NCI-H1105 treated with DMSO at 0.1 percent for 48 hours (cell line): ENCODE measurements around the gene KLRC2.
"Not testable (repeated sequence)": the region's sequence is repeated elsewhere in the genome, so short reads cannot be mapped to it uniquely, and the experiment has no call there.

Experiments used
- DNase-seq: peaks from one replicate; lab custom pipeline; 2025; lab: John Stamatoyannopoulos, UW

Gene KLRC2

DNA sequence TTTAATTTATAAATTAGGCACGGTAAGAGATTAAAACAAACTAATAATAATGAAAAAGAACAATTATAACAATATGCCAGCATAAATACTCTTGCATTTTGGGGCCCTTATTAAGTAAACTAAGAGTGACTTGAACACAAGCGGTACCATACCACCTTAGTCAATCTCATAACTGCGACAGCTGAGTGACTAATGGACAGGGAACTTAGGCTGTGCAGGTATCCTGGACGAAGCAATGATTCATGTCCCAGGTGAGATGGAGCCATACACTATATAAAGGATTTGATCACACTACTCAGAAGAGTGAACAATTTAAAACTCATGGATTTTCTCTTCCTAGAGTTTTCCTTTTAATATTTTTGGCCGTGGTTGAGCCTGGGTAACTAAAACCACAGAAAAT lies 30.5 kb downstream of the KLRC2 start:
- no peak for DNase-seq

DNA sequence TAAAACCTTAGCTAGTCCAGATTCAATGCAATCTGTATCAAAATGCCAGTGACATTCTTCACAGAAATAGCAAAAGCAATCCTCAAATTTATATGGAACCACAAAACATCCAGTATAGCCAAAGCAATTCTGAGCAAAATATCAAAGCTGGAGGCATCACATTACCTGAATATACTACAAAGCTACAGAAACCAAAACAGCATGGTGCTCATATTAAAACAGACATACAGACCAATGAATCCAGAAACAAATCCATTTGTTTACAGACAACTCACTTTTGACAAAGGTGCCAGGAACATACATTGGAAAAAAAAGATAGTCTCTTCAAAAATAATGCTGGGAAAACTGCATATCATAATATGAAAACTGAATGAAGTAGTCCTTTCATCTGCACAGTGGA lies 31.0 kb downstream of the KLRC2 start:
- DNase-seq: no peak

DNA sequence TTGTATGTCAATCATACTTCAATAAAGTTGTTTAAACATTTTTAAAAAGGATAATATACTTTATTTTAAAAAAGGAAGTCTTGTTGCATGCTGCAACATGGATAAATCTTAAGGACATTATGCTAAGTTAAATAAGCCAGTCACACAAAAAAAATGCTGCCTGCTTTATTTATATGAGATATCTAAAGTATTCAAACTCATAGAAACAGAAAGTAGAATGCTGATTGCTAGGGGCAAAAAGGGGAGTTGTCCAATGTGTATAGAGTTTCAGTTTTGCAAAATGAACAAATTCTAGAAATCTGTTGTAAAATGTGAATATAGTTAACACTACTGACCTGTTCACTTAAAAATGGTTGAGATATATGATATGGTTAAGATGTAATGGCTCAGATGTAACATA lies 35.0 kb downstream of the KLRC2 start:
- no peak for DNase-seq

DNA sequence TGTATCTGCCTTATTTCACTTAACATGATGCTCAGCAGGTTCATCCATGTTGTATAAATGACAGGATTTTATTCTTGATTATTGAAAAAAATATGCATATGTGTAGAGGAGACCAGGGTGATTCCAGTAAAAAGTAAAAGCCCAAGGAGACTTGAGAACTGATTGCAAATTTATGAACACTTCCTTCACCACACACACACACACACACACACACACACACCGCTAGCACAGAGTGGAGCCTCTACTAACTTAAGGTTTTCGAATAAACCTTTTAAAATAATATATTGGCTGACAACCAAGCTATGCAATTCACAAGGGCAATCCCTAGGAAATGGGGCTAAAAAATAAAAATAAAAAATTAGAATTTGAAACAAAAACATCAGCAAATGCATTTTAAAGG lies 37.6 kb downstream of the KLRC2 start:
- no peak for DNase-seq

DNA sequence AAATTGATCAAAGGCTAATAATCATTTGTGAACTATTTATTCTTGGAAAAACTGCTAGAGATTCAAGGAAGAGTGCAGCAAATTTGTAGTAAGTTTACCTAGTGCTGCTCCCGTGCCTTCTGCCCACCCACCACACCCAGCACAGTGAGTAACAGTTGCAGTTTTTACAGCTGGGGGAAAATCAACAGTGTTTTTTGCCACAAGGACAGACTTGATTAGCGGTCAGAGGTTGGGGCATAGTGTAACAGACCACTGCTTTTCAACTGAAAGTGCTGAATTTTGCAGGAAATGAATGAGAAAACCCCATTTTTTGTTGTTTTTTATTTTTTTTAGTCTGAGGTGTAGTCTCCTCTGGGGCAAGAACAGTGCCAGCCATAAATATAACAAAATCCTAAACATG lies 38.5 kb downstream of the KLRC2 start:
- no peak for DNase-seq

DNA sequence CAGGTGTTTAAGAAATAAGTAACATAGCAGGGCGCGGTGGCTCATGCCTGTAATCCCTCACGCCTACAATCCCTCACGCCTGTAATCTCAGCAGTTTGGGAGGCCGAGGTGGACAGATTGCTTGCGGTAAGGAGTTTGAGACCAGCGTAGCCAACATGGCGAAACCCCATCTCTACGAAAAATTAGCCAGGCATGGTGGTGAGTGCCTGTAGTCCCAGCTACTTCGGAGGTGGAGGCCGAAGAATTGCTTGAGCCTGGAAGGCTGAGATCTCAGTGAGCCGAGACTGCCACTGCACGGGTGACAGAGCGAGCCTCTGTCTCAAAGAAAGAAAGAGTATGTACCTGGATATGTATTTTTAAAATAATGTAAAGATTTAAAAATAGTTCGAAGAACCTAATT lies 39.6 kb downstream of the KLRC2 start:
- not testable (repeated sequence) for DNase-seq

DNA sequence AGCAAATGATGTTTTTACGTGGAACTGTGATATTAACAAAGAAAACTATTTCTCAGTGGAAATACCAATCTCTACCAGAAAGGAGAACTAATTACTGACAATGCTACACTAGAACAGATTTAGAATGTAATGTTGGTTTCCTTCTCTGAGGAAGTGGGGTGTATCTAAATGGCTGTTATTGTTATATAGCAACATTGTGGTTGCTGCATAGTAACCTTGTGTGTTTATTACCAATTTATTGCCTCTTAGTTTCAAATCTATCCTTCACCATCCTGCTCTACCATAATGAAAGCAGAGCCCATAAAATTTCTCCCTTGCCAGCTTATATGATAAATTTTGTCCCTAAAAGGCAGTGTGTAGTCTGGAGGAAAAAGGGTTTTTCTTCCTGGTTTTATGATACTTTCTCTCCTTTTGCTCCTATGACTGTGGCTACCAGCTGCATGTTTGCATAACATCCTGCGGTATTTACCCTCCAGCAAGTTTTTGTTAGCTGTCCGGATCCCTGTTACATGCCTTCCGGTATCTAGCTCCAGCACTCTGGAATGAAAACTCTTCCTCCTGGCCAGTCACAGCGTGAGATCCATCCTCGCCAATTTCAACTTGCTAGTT lies 40.3 kb downstream of the KLRC2 start:
- no peak for DNase-seq

DNA sequence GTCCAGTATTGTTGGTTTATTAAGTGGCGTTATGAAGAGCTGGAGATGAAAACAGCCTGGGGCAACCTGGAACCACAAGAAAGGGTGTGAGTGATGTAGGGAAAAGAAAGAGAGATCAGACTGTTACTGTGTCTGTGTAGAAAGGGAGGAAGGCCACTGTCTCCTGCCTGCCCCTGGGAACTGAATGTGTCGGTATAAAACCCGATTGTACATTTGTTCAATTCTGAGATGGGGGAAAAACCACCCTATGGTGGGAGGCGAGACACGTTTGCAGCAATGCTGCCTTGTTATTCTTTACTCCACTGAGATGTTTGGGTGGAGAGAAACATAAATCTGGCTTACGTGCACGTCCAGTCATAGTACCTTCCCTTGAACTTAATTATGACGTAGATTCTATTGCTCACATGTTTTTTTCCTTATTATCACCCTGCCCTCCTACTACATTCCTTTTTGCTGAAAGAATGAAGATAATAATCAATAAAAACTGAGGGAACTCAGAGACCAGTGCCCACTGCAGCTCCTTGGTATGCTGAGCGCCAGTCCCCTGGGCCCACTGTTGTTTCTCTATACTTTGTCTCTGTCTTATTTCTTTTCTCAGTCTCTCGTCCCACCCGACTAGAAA lies 41.2 kb downstream of the KLRC2 start:
- not testable (repeated sequence) for DNase-seq

DNA sequence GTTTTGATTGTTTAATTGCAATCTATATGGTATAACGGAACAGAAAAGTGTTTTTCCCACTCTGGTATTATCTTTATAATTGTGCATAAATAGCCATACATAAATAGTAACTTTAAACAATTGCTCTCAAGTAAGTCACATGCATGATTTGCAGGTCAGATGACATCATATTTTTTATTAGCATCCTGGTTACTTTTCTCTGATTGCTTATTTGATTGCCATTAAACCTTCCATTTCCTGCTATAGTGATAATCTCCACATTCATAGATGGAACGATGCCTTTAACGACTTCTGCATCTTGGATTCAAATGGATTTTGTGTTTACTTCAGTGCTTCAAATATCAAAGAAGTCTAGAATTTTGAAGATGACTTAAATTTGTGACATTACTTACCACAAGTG lies 42.5 kb downstream of the KLRC2 start:
- no peak for DNase-seq

DNA sequence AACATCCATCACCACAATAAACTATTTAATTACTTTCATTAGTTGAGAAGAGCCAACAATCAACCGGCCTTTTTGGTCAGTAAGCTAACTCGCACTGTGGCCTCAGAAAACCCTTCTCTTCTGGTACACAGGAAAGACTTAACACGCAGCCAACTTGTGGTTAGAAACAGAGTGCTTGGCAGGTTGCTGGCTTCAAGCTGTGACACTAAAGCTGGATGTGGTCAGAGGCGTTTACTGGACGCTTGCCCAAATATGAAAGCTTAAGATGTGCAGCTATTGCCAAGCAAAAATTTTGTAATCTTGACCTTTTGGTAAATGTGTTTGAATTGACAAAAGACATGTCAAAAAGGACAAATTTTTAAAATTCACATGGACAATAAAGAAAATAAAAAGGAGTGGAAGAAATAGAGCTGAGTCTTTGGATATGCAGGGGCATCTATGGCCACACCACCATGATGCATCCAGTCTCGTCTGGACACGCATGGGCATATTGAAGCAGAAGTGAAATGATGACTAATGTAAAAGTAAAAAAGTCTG lies 43.3 kb downstream of the KLRC2 start:
- DNase-seq: no peak

DNA sequence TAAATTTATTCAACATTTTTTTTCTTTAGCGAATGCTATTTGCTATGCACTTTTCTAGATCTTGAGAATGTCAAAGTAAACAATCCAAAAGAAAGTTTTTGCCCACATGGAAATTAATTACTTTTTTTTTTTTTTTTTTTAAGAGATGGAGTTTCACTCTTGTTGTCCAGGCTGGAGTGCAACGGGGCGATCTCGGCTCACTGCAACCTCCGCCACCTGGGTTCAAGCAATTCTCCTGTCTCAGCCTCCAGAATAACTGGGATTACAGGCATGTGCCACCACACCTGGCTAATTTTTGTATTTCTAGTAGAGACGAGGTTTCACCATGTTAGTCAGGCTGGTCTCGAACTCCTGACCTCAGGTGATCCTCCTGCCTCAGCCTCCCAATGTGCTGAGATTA lies 44.8 kb downstream of the KLRC2 start:
- not testable (repeated sequence) for DNase-seq

DNA sequence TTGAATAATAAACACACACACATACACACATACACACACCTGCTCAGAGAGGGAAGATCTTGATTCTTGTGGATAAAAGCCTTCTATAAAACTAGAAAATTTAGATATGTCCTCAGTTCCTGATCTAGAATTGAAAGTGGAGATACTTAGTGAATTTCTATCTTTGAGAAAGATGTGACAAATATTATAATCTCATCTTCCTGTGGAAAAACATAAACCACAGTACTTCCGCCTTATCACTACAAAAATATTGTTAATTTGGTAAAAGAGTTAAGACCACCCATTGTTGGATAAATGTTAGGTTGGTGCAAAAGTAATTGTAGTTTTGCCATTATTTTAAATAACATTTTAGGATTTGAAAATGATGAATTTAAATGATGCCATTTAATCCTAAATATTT lies 45.9 kb downstream of the KLRC2 start, which contains the start of gene KLRK1:
TSS of gene KLRK1 (minus strand) at position 138 of the 400 bp plus-strand sequence. CDS start 1,231 bp downstream, outside the sequence.
- DNase-seq: no peak

DNA sequence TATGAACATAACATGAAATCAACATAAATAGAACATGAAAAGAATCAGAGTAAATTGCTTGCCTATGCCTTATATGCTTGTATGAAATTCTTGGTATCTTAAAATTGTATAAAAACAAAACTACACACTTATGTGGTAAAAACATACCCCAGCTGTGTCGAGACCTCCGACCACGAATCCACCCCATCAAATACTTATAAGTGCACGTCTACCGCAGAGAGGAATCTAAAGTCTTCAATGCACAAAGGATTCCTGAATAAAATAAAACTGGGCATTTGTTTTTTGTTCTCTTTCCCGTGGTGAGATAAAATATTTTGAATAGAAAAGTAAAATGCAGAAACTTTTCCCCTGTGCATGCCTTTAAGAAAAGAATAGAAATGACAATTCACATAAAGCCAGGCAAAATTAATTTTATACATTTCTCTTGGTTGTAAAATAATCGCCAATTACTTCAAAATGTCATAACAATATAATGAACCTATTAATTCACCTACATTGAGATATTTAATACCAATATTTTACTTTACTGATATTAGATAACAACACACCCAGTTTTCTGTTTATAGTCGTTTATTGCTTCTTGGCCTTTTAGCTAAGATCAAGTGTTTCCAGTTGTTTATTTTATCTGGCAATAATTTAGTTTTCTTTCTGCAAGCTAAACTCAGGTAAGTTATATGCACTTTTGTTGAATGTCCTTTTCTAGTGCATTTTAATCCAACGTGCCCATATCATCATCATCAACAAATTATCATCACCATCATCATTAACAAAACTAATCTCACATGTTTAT lies 47.0 kb downstream of the KLRC2 start:
- DNase-seq: no peak

DNA sequence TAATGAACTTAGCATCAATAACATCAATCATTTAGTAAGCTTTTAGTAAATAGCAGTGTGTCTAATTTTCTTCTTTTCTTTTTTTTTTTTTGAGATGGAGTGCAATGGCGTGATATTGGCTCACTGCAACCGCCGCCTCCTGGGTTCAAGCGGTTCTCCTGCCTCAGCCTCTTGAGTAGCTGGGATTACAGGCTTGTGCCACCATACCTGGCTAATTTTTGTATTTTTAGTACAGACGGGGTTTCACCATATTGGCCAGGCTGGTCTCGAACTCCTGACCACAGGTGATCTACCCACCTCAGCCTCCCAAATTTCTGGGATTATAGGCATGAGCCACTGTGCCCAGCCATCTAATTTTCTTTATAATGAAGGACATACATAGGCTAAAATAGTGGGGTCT lies 48.3 kb downstream of the KLRC2 start:
- not testable (repeated sequence) for DNase-seq

DNA sequence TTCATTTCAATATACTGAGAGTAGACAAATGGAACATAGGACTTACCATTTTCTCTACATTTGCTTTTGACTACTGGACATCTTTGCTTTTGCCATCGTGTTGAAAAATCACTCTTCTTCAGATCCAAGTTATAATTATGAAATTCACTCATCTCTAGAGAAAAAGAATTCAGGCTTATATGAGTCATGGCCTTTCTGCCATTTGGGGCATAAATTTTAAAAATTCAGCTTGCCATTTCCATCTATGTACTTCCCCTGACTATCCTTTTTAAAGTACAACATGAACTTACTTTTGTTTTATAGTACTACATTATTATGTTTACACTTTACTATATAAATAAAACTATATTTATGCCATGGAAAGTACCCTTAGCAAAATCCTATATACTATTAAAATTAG lies 49.0 kb downstream of the KLRC2 start:
- no peak for DNase-seq

DNA sequence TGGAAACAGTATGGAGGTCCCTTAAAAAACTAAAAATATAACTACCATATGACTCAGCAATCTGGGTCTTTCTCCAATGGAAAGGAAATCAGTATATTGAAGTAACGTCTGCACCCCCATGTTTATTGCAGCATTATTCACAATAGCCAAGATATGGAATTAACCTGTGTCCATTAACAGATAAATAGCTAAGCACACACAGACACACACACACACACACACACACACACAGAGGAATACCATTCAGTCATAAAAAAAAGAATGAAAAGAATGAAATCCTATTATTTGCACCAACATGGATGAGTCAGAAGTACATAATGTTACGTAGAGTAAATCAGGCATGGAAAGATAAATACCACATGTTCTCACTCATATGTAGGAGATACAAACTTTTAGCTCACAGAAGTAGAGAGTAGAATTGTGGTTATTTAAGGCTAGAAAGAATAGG lies 50.6 kb downstream of the KLRC2 start:
- DNase-seq: no peak

DNA sequence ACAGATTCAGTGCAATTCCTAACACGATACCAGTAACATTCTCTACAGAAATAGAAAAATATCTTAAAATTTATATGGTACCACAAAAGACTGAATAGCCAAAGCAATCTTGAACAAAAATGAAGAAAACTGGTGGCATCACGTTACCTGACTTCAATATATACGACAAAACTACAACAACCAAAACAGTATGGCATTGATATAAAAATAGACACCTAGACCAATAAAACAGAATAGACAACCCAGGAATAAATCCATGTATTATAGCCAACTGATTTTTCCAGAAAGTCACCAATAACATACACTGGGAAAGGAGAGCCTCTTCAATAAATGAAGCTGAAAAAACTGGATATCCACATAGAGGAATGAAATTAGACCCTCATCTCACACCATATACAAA lies 51.6 kb downstream of the KLRC2 start:
- DNase-seq: no peak

DNA sequence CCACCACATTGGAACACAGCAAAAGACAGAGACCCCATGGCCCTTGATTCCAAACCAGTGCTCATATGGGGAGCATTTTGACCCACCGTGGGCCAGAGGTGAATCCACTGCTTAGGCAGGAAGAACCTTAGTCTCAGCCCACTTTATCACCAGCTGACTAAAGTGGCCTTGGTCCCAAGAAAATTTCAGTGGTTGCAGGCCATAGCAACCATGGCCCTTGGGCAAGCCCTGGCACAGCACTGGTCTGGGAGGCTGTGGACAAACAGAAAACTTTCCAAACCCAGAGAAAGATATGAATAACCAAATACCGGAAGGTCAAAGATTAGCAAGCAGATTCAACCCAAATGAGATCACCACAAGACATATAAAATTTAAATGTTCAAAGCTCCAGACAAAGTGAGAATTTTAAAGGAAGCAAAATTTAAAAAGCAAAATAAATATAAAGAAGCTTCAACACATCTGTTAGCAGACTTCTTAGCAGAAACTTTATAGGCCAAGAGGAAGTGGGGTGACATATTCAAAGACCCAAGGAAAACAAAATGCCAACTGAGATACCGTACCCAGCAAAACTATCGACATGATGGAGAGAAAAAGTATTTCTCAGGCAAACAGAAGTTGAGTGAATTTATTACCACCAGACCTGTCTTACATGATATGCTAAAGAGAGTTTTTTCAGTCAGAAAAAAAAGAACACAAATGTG lies 53.7 kb downstream of the KLRC2 start:
- DNase-seq: no peak
